Stimulated activated CD8-positive, alpha-beta memory T cell treated with anti-CD3 and anti-CD28 coated beads, Interleukin-15, amount 100 ng/mL, for 24 hours (primary cell): ENCODE data around the gene LSM14B.

Source experiments
- DNase-seq: peaks from one replicate; pipeline ENCODE4 v3.0.0-alpha.2; 2020; ENCODE audit warnings: low read depth

The LSM14B gene

DNA sequence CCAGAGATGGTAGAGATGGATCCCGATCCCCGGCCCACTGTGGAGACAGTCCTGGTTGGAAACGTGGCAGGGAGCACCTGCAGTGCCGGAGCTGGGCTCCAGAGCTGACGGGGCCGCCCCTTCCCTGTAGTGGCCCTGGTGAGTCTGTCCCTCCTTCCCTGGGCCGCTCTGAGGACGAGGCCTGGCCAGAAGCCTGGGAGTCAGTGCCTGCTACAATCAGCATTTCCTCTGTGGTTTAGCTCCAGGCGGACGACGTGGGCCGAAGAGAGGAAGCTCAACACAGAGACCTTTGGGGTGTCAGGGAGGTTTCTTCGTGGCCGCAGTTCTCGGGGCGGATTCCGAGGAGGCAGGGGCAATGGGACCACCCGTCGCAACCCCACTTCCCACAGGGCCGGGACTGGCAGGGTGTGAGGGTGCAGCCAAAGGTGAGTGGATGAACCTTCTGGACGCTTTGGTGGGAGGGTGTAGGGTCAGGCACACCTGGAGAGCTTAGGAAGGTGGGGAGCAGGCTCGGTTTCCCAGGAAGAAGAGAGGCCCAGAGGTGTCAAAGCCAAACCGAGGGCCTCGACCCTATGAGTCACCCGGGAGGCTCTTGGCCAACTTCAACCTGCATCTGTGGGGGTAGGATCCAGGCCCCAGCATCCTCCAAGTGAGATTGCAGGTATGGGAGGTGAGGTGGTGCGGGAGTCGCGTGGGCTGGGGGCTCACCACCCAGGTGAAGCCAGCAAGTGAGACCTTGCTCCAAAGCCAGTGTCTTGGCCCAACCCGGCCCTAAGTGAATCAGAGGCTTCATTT, 11.0 kb downstream of the LSM14B start:
- no peak for DNase-seq

DNA sequence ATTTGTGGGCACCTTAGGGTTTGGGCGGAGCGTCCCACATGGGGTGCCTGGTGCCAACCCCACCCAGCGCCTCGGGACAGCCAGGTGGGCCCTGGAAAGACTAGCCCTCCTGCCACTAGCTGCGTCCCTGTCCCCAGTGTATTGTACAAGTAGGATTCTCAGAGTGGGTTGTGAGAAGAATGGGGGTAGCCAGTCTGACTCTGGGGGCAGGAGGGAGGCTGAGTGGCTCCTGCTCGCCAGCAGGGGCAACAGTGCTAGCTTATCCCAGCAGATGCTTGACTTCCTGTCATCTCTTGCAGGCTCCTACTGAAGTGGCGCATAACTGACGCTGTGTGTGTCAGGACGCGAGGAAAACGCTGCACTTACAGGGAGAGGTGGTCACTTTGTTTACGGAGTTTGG, 11.6 kb downstream of the LSM14B start:
- DNase-seq = no peak

DNA sequence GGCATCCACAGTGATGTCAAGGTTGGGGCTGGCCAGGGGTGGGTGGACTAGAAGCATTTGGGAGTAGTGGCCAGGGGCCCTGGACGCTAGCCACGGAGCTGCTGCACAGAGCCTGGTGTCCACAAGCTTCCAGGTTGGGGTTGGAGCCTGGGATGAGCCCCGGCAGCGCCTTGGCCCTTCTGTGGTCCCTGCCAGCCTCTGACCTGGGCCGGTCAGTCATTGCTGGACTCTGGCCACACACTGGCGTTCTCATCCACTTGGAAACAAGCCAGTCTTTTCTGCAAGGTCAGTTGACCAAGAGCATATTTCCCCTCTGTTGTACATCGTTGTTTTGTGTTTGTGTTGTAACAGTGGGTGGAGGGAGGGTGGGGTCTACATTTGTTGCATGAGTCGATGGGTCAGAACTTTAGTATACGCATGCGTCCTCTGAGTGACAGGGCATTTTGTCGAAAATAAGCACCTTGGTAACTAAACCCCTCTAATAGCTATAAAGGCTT, 12.5 kb downstream of the LSM14B start:
- no peak for DNase-seq

DNA sequence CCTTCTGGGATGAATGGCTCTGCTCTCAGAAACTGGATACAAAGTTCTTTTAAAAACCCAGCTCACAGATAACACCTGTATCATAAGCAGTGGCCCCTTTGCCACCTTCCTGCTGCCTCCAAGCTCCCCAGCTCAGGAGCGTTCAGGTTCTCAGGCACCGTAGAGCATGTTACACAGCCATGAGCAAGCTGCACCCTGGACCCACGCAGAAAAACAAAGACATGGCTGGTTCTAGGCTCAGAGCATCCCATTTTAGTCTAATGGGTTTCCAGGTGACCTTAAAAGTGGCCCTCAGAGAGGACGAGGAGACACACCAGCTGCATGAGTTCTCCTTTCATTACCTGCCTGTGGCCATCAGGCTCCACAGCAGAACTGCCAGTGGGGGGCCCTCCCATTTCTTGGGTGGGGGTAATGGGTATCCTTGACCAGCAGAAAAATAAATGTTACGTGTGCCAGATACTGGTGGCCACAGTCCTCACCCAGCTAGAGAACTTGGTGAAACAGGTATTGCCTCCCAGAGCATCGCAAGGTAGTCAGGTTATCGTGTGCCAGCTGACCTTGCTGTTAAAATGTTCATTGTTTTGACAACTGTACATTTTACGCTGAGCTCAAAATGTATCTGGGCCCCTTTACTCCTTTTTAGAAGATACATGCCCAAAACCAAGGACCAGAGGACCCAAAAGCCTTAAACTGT, 13.4 kb downstream of the LSM14B start:
- DNase-seq = no peak

DNA sequence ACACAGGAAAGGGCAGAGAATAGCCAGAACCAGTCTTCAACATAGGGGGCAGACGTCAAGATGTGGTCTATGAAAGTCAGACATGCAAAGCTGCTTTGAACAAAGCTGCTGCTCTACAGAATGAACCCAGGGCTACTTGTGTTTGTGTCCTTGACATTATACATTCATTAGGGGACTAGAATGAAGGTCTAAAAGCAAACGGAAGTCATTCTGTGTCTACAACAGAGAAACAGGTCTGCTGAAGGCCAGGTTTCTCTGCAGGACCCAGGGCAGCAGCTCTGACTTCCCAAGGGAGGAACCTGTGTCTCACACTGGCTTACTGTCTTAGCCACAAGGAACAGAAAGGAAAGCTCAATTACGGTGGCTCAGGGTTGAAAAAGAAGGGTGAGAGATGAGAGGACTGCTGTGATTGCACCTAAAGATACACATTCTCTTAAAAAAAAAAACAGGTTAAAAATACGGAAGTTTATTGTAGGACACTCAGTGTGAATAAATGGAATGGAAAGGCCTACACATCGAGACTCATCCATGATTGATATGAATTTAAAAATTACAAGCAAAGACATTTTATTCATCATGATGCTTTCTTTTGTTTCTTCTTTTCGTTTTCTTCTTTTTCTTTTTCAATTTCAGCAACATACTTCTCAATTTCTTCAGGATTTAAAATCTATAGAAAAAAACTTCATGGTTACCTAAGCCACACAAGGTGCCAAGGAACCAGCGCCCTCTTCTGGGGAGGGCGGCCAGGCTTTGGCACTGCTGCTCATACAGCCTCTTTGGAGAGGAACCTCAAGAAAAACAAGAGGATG, 14.2 kb downstream of the LSM14B start:
- DNase-seq = no peak

DNA sequence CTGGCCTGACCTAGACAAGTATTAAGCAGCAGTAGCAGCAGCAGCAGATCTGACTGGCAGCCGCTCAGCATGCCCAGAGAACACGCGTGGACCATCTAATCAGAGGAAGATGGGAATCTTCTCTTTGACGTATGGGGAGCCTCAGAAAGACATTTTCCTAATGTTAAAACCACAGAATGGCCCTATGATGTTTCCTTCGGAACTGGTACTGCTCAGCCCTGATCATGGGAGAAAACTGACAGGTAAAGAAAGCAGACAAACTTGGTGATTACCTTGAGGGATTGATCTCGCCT, 14.8 kb downstream of the LSM14B start:
- DNase-seq = no peak

DNA sequence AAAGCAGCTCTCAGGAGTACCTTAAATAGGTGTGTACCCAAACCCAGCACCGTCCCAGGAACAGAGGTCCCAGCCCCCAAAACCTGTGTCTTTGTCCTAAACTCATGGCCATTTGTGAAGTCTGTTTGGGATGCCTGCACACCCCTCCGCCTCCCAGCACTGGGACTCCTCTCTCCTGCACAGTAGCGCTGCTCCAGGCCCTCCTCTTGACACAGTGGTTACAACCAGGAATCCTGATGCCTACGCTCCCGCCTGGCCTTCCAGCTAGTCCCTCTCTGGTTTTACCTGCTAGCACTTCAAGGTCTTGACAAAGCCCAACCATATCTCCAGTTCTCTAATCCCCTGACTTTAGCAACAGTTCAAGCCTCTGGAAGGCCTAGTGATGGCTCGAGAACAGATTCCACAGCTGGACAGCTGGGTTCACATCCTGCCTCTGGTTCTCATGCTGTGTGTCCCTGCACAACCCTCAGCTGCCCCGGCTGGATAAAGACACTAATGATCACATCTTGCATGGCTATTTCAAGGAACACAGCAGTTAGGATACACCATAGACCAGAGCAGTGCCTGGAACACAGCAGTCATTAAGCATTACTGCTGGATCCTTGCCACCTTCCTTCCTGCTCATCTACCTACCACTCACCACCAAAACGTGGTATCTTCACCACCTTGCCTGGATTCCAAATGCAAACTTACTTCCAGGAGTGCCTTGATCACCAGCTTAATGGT, 15.4 kb downstream of the LSM14B start:
- no peak for DNase-seq

DNA sequence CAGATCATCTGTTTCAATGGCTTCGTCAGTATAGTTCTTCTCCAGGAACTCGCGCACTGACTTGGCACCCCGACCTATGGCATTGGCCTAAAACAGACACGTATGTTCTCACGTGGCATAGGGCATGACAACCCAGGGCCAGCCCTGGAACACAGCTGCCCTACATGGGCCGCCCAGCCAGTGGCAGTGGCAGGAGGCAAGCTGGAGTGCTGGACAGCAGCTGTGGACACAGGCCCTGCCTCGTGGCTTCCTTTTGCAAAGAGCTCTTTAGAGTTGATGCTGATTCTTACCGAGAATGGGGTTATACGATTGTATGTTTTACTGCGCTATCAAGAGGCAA, 15.9 kb downstream of the LSM14B start:
- no peak for DNase-seq

DNA sequence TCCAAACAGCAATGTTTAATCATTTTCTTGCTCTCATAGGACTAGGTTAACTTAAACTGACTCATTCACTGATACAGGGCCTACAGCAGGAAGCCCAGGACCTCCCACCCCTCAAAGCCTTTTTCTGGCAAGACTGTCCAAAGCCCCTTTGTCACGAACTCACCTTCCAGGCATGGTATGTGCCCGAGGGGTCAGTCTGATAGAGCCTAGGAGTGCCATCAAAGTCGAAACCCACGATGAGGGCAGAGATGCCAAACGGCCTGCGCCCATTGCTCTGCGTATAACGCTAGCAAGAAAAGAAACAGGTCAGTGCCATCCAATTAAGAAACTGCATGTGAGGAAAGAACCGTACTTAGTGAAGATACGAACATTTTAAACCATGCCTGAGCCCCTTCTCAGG, 16.6 kb downstream of the LSM14B start:
- no peak for DNase-seq

DNA sequence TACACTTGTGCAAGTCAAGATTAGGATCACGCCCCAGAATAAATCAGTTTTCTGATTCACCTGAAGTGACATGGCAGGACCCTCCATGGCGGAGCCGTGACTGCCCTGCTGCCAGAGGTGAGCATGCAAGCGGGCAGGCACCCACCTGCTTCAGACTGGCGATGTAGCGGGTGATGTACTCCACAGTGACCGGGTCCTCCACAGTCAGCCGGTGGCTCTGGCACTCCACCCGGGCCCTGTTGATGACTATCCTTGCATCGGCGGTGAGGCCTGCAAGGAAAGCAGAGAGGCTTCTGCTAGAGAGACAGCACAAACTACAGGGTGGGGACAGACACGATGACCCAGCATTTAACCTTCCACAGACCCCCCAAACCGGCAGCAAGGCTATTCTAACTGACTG, 17.4 kb downstream of the LSM14B start:
- no peak for DNase-seq

DNA sequence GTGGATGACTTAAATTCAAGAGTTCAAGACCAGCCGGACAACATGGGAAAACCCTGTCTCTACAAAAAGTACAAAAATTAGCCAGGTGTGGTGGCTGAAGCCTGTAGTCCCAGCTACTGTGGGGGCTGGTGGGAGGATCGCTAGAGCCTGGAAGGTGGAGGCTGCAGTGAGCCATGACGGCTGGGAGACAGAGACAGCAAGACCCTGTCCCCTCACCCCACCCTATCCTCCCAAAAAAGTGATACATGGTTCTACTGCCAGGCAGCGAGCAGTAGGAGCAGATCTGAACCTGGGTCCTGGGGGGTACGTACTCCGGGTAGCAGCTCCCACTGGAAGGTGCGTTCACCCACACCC, 18.7 kb downstream of the LSM14B start:
- DNase-seq = no peak

DNA sequence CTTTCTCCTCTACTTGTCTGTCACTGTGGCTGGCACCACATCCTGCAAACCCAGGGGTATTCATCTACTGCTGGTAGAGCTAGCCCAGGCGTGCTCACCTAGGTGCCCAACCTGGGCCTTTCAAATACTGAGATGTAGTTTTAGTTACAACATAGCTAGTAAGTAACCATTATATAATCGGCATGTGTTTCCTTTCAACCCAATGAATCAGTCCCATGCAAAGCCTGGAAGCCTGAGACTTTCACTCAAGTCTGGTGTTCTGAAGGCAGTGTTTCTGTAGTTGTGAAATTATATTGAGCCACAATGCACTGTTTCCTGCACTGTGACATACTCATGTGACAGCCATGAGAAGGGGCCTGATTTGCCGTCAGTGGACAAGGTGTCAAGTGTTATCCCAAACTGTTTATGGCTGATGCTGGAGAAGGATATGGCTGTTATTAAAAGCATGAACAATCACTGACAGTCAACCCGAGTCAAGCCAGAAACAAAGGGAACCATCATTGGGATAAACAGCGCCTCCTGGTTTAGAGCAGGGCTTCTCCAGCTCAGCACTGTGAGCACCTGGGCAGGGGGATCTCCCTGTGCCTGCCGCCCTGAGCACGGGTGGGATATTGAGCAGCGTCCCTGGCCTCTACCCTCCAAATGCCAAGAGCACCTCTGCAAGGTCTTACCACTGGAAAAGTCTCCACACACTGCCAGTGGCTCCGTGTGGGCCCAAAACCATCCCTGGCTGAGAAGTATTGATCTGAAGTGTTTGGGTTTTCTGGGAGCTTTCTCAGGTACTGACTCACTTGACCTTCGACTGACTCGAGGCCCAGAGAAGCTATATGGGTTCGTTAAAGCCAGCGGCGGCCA, 19.3 kb downstream of the LSM14B start:
- no peak for DNase-seq

DNA sequence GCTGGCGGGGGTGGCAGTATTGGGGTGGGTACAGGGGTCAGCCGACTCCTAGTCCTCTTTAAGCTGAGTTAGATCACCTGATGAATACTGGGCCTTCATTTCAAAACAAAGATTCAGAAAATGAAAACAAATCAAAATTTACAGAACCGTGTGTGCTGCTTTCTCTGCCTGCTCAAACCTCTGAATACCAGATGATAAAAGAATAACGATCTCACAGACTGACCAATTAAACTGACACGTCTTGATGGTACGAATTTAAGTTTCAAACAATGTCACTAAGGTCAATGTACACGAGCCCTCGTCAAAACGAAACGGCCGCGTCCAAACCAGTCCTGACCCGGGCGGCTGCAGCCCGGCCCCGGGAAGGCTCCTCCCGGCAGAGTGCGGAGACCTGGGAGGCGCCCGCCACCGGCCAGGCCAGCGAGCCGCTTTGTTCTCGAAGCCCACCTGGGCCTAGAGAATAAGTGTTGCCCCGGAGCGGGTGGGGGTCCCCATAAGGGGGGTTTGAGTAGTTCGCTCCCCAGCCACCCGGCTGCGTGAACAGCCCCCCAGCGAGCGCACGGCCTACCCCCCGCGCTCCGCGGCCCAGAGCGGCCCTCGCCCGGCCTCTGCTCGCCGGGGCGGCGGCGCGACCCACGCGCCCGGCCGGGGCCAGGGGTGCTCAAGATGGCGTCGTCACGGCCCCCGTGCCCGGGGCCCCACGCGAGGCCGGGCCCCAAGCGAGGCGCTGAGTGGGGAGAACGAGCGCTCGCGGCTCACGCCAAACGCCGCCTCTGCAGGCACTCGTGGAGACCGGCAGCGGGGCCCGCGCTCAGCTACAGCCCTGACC, 20.2 kb downstream of the LSM14B start:
- no peak for DNase-seq

DNA sequence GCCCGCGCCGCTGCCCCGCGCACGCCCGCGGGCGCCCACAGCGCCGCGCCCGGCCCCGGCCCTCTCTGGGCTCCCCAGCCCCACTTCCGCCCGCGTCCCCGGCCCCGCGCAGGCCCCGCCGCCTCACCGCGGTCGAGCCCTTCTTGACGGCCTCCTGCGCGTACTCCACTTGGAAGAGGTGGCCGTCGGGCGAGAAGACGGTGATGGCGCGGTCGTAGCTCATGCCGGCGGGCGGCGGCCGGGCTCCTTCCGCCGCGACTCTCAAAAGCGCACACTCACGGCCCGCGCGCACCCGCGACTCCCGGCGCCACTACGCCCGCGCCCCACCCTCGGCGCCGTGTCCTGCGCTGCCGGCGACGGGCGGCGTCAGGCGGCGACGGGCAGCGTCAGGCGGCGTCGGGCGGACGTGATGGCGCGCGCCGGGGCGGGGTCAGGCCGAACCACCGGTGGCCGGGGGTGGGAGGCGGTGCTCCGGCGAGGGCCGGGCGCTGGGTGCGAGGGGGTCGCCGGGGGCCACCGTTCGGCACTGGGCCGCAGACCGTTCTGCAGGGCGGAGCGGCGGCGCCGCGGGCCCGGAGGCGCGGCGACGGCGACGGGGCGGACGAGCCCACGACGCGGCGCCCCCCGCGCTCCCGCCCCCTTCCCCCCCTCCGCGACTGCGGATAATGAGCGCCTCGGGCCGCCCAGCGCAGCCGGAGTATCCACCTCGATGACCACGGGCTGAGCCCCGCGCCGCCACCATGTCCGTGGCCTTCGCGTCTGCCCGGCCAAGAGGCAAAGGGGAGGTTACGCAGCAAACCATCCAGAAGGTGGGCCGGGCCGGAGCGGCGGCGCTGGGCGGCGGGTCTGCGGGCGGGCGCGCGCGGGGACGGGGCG, 21.0 kb downstream of the LSM14B start, which contains the start of the genes PSMA7 and SS18L1:
TSS of gene PSMA7 (minus strand) at position 314 of the 876 bp plus-strand sequence. CDS start at position 223, 91 bp downstream.
TSS of gene SS18L1 (plus strand) at position 689 of the 876 bp plus-strand sequence. CDS start at position 741, 52 bp downstream.
- DNase-seq = peak; percentile 71

DNA sequence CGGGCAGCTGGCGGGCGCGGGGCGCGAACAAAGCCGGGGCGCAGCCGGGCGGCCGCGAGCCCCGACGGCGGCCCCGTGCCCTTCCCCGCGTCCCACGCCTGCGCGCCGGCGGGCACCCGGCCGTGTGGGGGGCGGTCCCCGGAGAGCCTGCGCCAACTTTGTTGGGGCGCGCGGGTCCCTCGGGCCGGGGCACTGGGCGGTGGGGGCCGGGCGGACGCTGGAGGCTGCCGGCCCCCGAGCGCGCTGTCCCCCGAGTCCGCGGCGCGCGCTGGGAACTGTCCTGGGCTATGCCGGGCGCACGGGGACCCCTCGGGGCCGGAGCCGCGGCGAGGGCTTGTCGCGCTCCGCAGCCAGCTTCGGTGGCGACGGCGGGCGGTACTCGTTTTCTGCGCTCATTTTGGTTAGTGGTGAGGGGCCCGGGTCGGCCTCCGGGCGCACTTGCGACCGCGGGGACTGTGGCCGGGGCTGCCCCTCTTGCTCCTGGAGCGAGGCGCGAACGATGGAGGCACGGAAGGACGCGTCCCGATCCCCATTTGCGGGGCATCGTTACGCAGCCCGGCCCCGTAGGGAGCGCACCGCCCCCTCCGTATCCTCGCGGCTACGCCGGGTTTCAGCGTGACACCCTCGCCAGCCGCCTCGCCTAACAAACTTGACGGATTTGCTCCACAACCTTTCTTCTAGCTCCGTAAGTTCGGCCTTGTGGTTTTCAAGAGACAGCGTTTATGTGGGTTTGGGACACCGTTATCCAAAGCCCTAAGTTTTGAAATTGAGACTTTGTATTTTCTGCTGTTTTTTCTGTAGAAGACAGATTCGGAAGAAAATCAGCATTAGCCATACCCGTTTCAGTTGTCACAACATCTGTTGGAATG, 21.9 kb downstream of the LSM14B start:
- no peak for DNase-seq

DNA sequence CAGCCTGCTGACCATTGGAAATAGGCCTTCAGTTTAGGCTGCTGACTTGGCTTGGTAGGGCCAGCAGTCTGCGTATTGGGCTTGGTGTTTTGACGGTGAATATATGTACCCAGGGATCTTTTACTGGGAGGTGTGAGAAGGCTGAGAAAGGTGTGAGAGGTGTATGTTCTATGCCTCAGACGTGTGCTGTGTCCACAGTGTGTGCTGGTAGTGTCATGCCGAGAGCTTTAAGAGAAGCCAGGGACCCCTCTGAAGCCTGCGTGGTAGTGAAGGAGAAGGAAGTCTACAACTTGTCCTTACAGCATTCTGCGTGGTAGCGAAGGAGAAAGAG, 23.4 kb downstream of the LSM14B start:
- no peak for DNase-seq

DNA sequence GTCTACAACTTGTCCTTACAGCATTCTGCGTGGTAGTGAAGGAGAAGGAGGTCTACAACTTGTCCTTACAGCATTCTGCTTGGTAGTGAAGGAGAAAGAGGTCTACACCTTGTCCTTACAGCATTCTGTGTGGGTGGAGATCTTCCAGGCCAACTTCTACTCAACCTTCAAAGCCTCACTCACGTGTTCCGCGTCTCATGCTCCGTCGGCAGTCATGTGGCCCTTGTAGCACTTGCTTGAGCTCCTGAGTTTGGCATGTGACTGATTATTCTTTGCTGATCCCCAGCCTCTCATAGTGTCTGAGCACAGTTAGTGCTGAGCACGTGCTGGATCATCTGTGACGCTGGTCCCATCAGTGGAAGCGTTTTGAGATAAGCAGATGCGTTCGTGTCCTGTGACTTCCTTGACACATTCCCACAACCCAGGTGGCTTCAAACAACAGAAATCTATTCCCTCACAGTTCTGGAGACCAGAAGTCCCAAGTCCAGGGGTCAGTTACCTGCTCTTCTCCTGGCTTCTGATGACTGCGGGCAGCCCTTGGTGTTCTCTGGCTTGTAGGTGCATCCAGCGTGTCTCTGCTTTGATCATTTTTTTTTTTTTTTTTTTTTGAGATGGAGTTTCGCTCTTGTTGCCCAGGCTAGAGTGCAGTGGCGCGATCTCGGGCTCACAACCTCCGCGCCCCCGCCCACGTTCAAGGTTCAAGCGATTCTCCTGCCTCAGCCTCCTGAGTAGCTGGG, 23.9 kb downstream of the LSM14B start:
- no peak for DNase-seq

DNA sequence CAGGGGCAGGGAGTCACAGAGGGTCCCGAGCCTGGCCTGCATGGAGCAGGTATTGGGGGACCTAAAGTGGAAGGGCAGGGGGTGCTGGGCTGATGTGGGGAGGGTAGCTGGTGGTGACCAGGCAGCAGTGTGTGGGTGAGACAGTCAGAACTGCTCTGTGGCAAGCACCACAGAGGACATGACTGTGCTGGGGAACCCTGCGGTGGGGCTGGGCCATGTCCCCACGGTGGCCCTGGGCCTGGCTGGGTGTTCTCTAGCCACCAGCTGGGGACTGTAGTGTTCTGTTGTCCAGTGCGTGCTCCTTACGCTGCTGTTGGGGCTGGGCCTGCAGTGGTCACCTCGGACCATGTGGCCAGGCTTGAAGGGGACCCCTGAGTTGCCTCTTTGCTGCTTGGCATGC, 24.9 kb downstream of the LSM14B start:
- no peak for DNase-seq
